ENCODE measurements around the gene SRR.

- TF ChIP-seq CTCF (IDR thresholded peaks at IDR 0.05; ENCODE audit: insufficient read depth, low read length, poor library complexity, severe bottlenecking) (no peak), EZH2phosphoT487 (conservative IDR thresholded peaks at IDR 0.05; ENCODE audit: low read length) (no peak)
Measured at GRCh38 chr17:2279707-2280106, 24.0 kb upstream of the SRR start.
